ENCODE results near the gene COX20.

- TF ChIP-seq CTCF (IDR thresholded peaks at IDR 0.05; ENCODE audit: extremely low read depth in 1 of 2, insufficient read depth in 1 of 2, low read depth in 1 of 2, low read length in 2 of 2) (no peak), GATA2 (IDR thresholded peaks at IDR 0.05; ENCODE audit: insufficient read depth, insufficient read length, low read depth, low read length) (no peak), POLR2AphosphoS5 (IDR thresholded peaks at IDR 0.05; ENCODE audit: insufficient read depth, low read depth, low read length) (no peak), MAX (IDR thresholded peaks at IDR 0.05; ENCODE audit: insufficient read depth, insufficient read length) (no peak)
Measured at GRCh38 chr1:244810221-244810620, 25.2 kb upstream of the COX20 start.
